HL-60 (cell line): ENCODE results near the gene RGCC.

ENCODE experiments used
- GABPA ChIP-seq: IDR thresholded peaks from 2 replicates; pipeline ENCODE4 v1.6.1; 2012; ENCODE audit warnings: low read depth
- POLR2AphosphoS5 ChIP-seq: IDR thresholded peaks from 2 replicates; pipeline ENCODE4 v1.6.1; 2012; ENCODE audit warnings: low read depth
- SPI1 ChIP-seq: IDR thresholded peaks from 2 replicates; pipeline ENCODE4 v1.6.1; 2012; ENCODE audit warnings: low read depth, mild to moderate bottlenecking, borderline replicate concordance
- TF ChIP-seq, protein P1 (sequence below): IDR thresholded peaks from one replicate; pipeline ENCODE4 v1.5.1; 2011; ENCODE audit warnings: low read length, control low read depth, inconsistent platforms; ENCODE audit not compliant: insufficient read depth
- TF ChIP-seq, protein P2 (sequence below): IDR thresholded peaks from 2 replicates; pipeline ENCODE4 v1.6.1; 2012; ENCODE audit warnings: low read depth; ENCODE audit not compliant: insufficient replicate concordance

DNA sequence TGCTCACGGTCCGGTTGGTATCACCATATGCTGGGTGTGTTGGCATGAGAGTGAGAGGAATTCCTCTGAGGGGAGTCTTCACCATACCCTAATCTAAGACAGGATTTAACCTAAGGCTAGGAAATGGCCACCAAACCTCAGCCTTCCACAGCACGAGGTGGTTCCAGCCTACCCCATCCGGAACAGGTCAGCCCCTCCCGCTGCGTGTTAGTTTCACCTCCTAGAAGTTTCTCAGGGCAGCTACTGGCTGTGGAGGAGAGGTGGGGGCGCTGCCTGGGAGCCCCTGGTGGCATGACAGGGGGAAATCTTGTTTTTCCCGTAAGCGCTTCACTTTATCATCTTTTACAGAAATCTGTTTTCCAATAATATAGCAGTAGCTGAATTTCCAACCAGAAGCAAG is 55.1 kb downstream of the RGCC start:
- TF ChIP-seq, protein P1, sequence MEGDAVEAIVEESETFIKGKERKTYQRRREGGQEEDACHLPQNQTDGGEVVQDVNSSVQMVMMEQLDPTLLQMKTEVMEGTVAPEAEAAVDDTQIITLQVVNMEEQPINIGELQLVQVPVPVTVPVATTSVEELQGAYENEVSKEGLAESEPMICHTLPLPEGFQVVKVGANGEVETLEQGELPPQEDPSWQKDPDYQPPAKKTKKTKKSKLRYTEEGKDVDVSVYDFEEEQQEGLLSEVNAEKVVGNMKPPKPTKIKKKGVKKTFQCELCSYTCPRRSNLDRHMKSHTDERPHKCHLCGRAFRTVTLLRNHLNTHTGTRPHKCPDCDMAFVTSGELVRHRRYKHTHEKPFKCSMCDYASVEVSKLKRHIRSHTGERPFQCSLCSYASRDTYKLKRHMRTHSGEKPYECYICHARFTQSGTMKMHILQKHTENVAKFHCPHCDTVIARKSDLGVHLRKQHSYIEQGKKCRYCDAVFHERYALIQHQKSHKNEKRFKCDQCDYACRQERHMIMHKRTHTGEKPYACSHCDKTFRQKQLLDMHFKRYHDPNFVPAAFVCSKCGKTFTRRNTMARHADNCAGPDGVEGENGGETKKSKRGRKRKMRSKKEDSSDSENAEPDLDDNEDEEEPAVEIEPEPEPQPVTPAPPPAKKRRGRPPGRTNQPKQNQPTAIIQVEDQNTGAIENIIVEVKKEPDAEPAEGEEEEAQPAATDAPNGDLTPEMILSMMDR, result no peak
- TF ChIP-seq POLR2AphosphoS5, result no peak
- TF ChIP-seq, protein P2, sequence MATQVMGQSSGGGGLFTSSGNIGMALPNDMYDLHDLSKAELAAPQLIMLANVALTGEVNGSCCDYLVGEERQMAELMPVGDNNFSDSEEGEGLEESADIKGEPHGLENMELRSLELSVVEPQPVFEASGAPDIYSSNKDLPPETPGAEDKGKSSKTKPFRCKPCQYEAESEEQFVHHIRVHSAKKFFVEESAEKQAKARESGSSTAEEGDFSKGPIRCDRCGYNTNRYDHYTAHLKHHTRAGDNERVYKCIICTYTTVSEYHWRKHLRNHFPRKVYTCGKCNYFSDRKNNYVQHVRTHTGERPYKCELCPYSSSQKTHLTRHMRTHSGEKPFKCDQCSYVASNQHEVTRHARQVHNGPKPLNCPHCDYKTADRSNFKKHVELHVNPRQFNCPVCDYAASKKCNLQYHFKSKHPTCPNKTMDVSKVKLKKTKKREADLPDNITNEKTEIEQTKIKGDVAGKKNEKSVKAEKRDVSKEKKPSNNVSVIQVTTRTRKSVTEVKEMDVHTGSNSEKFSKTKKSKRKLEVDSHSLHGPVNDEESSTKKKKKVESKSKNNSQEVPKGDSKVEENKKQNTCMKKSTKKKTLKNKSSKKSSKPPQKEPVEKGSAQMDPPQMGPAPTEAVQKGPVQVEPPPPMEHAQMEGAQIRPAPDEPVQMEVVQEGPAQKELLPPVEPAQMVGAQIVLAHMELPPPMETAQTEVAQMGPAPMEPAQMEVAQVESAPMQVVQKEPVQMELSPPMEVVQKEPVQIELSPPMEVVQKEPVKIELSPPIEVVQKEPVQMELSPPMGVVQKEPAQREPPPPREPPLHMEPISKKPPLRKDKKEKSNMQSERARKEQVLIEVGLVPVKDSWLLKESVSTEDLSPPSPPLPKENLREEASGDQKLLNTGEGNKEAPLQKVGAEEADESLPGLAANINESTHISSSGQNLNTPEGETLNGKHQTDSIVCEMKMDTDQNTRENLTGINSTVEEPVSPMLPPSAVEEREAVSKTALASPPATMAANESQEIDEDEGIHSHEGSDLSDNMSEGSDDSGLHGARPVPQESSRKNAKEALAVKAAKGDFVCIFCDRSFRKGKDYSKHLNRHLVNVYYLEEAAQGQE, result no peak
- TF ChIP-seq GABPA, result no peak
- no peak for TF ChIP-seq SPI1
